PFSK-1 (cell line): ENCODE results near the gene THSD7B.

Experiments
- FOXP2 ChIP-seq: optimal IDR thresholded peaks from 2 replicates; pipeline ENCODE3; 2011; ENCODE audit warnings: borderline replicate concordance, control low read depth, inconsistent platforms; ENCODE audit not compliant: insufficient read depth; ENCODE audit errors: extremely low read length, extremely low read depth
- REST ChIP-seq, 2 experiments: IDR thresholded peaks; 2 replicates each; pipeline versions ENCODE4 v1.6.1 to v1.8.0; 2011 to 2012; ENCODE audit warnings: low read depth in 2 of 2, low read length in 2 of 2, control low read depth in 1 of 2, inconsistent platforms in 1 of 2, mild to moderate bottlenecking in 1 of 2, moderate library complexity in 1 of 2; ENCODE audit not compliant: insufficient read depth in 1 of 2

- no peak for TF ChIP-seq REST (IDR thresholded peaks at IDR 0.05; ENCODE audit: insufficient read depth in 1 of 2, low read depth in 2 of 2, low read length in 2 of 2)
- TF ChIP-seq FOXP2: no peak
Measured at GRCh38 chr2:137123226-137123625, 357.9 kb downstream of the THSD7B start.
